B cell (primary cell): ENCODE measurements around the gene RABGAP1L.

Source experiments
- CTCF ChIP-seq: fragments of 200-600 bp; IDR thresholded peaks from one replicate; pipeline ENCODE4 v1.8.0; 2022; ENCODE audit warnings: antibody characterized with exemption, mild to moderate bottlenecking
- EZH2 ChIP-seq: IDR thresholded peaks from 2 replicates; pipeline ENCODE4 v1.6.1; 2012; ENCODE audit warnings: borderline replicate concordance, low read depth, mild to moderate bottlenecking, moderate library complexity, low read length; ENCODE audit not compliant: insufficient read depth, poor library complexity, severe bottlenecking

- TF ChIP-seq CTCF, result no peak
- TF ChIP-seq EZH2, result no peak
Observed at GRCh38 chr1:174723816-174724215, 564.5 kb downstream of the RABGAP1L start.
